NCI-H2171 treated with DMSO at 0.1 percent for 48 hours (cell line): ENCODE data around the gene CENPH.
"Not testable (repeated sequence)": the region's sequence is repeated elsewhere in the genome, so short reads cannot be mapped to it uniquely, and the experiment has no call there.

Experiments used
- DNase-seq: peaks from one replicate; lab custom pipeline; 2025; lab: John Stamatoyannopoulos, UW

Gene CENPH

GRCh38 chr5:69250593-69250992, 61.2 kb downstream of the CENPH start:
- DNase-seq, result no peak

GRCh38 chr5:69252437-69252836, 63.1 kb downstream of the CENPH start:
- DNase-seq, result no peak

GRCh38 chr5:69255940-69256339, 66.6 kb downstream of the CENPH start:
- not testable (repeated sequence) for DNase-seq

GRCh38 chr5:69257577-69257976, 68.2 kb downstream of the CENPH start:
- no peak for DNase-seq
